Osteoblast (primary cell): ENCODE measurements around the gene AMOTL1. TPM values are rescaled to one million over a fixed set of nuclear protein-coding genes. Genes with fewer than 3 reads are reported as not detected.

ENCODE experiments used
- DNase-seq: peaks from one replicate; pipeline ENCODE4 v3.0.0; 2011; ENCODE audit warnings: low spot score, mixed read lengths; ENCODE audit not compliant: insufficient read length; ENCODE audit errors: missing footprints
- H2AFZ ChIP-seq: 2 replicates; pipeline ENCODE4 v1.6.0; 2011; ENCODE audit warnings: mild to moderate bottlenecking, low read length
- H3K27ac ChIP-seq: 2 replicates; pipeline ENCODE4 v1.5.1; 2011; ENCODE audit warnings: mild to moderate bottlenecking, low read depth, low read length, moderate library complexity
- H3K27me3 ChIP-seq: 2 replicates; pipeline ENCODE4 v1.6.0; 2012; ENCODE audit warnings: mild to moderate bottlenecking, control low read depth, inconsistent platforms, low read length, moderate library complexity; ENCODE audit not compliant: insufficient read depth
- H3K36me3 ChIP-seq: 2 replicates; pipeline ENCODE4 v1.5.1; 2011; ENCODE audit warnings: mild to moderate bottlenecking, low read length, control low read depth, moderate library complexity; ENCODE audit not compliant: insufficient read depth
- H3K4me1 ChIP-seq: 2 replicates; pipeline ENCODE4 v1.5.1; 2011; ENCODE audit warnings: mild to moderate bottlenecking, low read length, control low read depth, moderate library complexity; ENCODE audit not compliant: insufficient read depth
- H3K4me2 ChIP-seq: 2 replicates; pipeline ENCODE4 v1.6.0; 2011; ENCODE audit warnings: mild to moderate bottlenecking, low read length; ENCODE audit not compliant: insufficient read depth
- H3K4me3 ChIP-seq: fragments of 200-600 bp; sonication (generic); 3 replicates; pipeline ENCODE4 v1.5.1; 2012; ENCODE audit warnings: mild to moderate bottlenecking, low read length, inconsistent platforms; ENCODE audit not compliant: insufficient read depth
- H3K79me2 ChIP-seq: 2 replicates; pipeline ENCODE4 v1.6.0; 2012; ENCODE audit warnings: mild to moderate bottlenecking, low read length, control low read depth, inconsistent platforms; ENCODE audit not compliant: insufficient read depth
- H3K9me3 ChIP-seq: 2 replicates; pipeline ENCODE4 v1.5.1; 2011; ENCODE audit warnings: low read depth, low read length, control low read depth
- H4K20me1 ChIP-seq: 2 replicates; pipeline ENCODE4 v1.6.0; 2012; ENCODE audit warnings: mild to moderate bottlenecking, low read length, control low read depth; ENCODE audit not compliant: insufficient read depth
- total RNA-seq: library from RNA; depleted of rRNA; stranded (reverse); fragments of >200 nt; gene quantifications from 2 replicates; pipeline ENCODE4 v1.2.3, GENCODE V29; 2012
- TF ChIP-seq, protein P1 (sequence below): IDR thresholded peaks from 2 replicates; pipeline ENCODE4 v1.5.1; 2011; ENCODE audit warnings: mild to moderate bottlenecking, low read depth, low read length, moderate library complexity; ENCODE audit errors: extremely low read depth

Gene AMOTL1
- total RNA-seq, 1 donor, result 53.6 TPM

- H4K20me1 ChIP-seq, result no peaks in the 10 kb centered on the region
- H3K4me1 ChIP-seq, result peaks cover 8% of the 10 kb centered on the region
- peaks cover 59% of the 10 kb centered on the region for H3K36me3 ChIP-seq
- no peaks in the 10 kb centered on the region for H3K27me3 ChIP-seq
- H2AFZ ChIP-seq, result no peak overlapping the region
- TF ChIP-seq, protein P1, sequence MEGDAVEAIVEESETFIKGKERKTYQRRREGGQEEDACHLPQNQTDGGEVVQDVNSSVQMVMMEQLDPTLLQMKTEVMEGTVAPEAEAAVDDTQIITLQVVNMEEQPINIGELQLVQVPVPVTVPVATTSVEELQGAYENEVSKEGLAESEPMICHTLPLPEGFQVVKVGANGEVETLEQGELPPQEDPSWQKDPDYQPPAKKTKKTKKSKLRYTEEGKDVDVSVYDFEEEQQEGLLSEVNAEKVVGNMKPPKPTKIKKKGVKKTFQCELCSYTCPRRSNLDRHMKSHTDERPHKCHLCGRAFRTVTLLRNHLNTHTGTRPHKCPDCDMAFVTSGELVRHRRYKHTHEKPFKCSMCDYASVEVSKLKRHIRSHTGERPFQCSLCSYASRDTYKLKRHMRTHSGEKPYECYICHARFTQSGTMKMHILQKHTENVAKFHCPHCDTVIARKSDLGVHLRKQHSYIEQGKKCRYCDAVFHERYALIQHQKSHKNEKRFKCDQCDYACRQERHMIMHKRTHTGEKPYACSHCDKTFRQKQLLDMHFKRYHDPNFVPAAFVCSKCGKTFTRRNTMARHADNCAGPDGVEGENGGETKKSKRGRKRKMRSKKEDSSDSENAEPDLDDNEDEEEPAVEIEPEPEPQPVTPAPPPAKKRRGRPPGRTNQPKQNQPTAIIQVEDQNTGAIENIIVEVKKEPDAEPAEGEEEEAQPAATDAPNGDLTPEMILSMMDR, result no peak
- H3K4me2 ChIP-seq, result peak overlapping the region; percentile 15
- H3K9me3 ChIP-seq, result no peaks in the 10 kb centered on the region
- DNase-seq, result no peak
- H3K4me3 ChIP-seq, result no peak overlapping the region
- no peaks in the 10 kb centered on the region for H3K79me2 ChIP-seq
- H3K27ac ChIP-seq, result peak overlapping the region; percentile 76
Observed at GRCh38 chr11:94862926-94863880, 95.0 kb downstream of the AMOTL1 start.

- Histone ChIP-seq H3K4me3 (no peak overlapping the region), H3K27me3 (no peaks in the 10 kb centered on the region), H3K79me2 (no peaks in the 10 kb centered on the region), H3K4me2 (no peak overlapping the region), H2AFZ (no peak overlapping the region), H3K27ac (no peak overlapping the region), H3K36me3 (peaks cover 62% of the 10 kb centered on the region), H3K9me3 (no peaks in the 10 kb centered on the region), H4K20me1 (no peaks in the 10 kb centered on the region), H3K4me1 (peaks cover 8% of the 10 kb centered on the region)
- TF ChIP-seq, protein P1, result no peak
- no peak for DNase-seq
Observed at GRCh38 chr11:94864506-94865045, 96.4 kb downstream of the AMOTL1 start.

DNA sequence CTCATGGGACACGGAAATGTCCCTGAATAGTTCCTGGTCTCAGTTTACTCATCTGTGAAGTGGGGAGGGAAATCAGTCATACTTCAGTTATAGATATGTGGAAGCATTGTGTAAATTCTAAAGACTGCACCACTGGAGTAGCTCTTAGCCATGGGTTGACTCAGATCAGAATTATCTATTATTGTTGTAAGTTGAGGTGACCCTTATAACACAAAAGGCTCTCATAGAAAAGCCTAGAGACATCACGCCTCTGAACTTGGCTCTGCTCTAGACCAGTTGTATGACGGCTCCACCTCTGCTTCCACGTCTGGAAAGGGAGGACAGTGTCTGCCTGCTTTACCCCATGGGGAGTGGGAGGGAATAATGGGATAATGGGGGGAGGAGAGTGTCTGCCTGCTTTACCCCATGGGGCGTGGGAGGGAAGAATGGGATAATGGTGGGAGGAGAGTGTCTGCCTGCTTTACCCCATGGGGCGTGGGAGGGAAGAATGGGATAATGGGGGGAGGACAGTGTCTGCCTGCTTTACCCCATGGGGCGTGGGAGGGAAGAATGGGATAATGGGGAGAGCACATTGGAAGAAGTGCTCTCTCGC is 98.2 kb downstream of the AMOTL1 start:
- no peaks in the 10 kb centered on the region for H3K27me3 ChIP-seq
- no peak overlapping the region for H3K27ac ChIP-seq
- H3K4me1 ChIP-seq, result peaks cover 8% of the 10 kb centered on the region
- H3K36me3 ChIP-seq, result peaks cover 63% of the 10 kb centered on the region
- TF ChIP-seq, protein P1, result no peak
- H2AFZ ChIP-seq, result no peak overlapping the region
- DNase-seq, result no peak
- no peaks in the 10 kb centered on the region for H3K9me3 ChIP-seq
- no peaks in the 10 kb centered on the region for H3K79me2 ChIP-seq
- H3K4me3 ChIP-seq, result no peak overlapping the region
- H4K20me1 ChIP-seq, result no peaks in the 10 kb centered on the region
- no peak overlapping the region for H3K4me2 ChIP-seq
